WTC11 (cell line): Measurements from ENCODE around the gene C1orf56. TPM values are rescaled to one million over a fixed set of nuclear protein-coding genes. Genes with fewer than 3 reads are reported as not detected.

ENCODE experiments used
- ATAC-seq: fragments of 200-7000 bp; cut with Tn5 transposase; 2 replicates; pipeline ENCODE4 v1.10.0; 2021; ENCODE audit warnings: mild to moderate bottlenecking, moderate library complexity
- CTCF ChIA-PET: fragments of 300-600 bp; sonication (Branson Sonifier 250); formaldehyde crosslinking; loops from one replicate; lab custom pipeline; 2021; ENCODE audit warnings: antibody characterized with exemption; lab: Charles Lee
- POLR2A ChIA-PET: fragments of 350-600 bp; sonication (Branson Sonifier 250); formaldehyde crosslinking; loops from one replicate; lab custom pipeline; 2021; ENCODE audit warnings: antibody characterized with exemption; lab: Charles Lee
- DNase-seq: peaks from one replicate; pipeline ENCODE4 v3.0.0; 2021; ENCODE audit warnings: low spot score
- H3K27ac Mint-ChIP-seq: 2 replicates; pipeline ENCODE4 v1.8.0; 2021; ENCODE audit warnings: mixed read lengths
- H3K27me3 Mint-ChIP-seq: 2 replicates; pipeline ENCODE4 v1.8.0; 2021; ENCODE audit warnings: low read depth, mild to moderate bottlenecking, moderate library complexity, mixed read lengths
- H3K36me3 Mint-ChIP-seq: 2 replicates; pipeline ENCODE4 v1.8.0; 2021; ENCODE audit warnings: mixed read lengths
- H3K4me1 Mint-ChIP-seq: 2 replicates; pipeline ENCODE4 v1.8.0; 2022; ENCODE audit warnings: mixed read lengths
- H3K4me3 Mint-ChIP-seq: 2 replicates; pipeline ENCODE4 v1.8.0; 2021; ENCODE audit warnings: mild to moderate bottlenecking, moderate library complexity, mixed read lengths
- H3K9me3 Mint-ChIP-seq: 2 replicates; pipeline ENCODE4 v1.8.0; 2021; ENCODE audit warnings: mixed read lengths
- ATF1 ChIP-seq: sonication (generic); formaldehyde crosslinking; IDR thresholded peaks from 2 replicates; pipeline ENCODE4 v1.8.1; 2023; ENCODE audit warnings: mild to moderate bottlenecking, moderate library complexity, missing genetic modification reagents
- ELF4 ChIP-seq: sonication (generic); formaldehyde crosslinking; IDR thresholded peaks from 2 replicates; pipeline ENCODE4 v1.8.1; 2022; ENCODE audit warnings: low read depth, mild to moderate bottlenecking, moderate library complexity, missing genetic modification reagents
- ETV6 ChIP-seq: sonication (generic); formaldehyde crosslinking; IDR thresholded peaks from 2 replicates; pipeline ENCODE4 v1.8.1; 2022; ENCODE audit warnings: mild to moderate bottlenecking, missing genetic modification reagents
- JAZF1 ChIP-seq: fragments of 250-450 bp; sonication (Bioruptor Pico); IDR thresholded peaks from 2 replicates; pipeline ENCODE4 v1.9.0; 2021; ENCODE audit warnings: moderate library complexity, mild to moderate bottlenecking, inconsistent platforms
- MYBL2 ChIP-seq: sonication (generic); formaldehyde crosslinking; IDR thresholded peaks from 2 replicates; pipeline ENCODE4 v1.8.1; 2023; ENCODE audit warnings: mild to moderate bottlenecking, moderate library complexity, missing genetic modification reagents
- NFE2L1 ChIP-seq: sonication (generic); formaldehyde crosslinking; IDR thresholded peaks from 2 replicates; pipeline ENCODE4 v1.8.1; 2023; ENCODE audit warnings: missing genetic modification reagents
- NR1H2 ChIP-seq: sonication (generic); formaldehyde crosslinking; IDR thresholded peaks from 2 replicates; pipeline ENCODE4 v1.9.0; 2021; ENCODE audit warnings: mild to moderate bottlenecking, moderate library complexity, missing genetic modification reagents
- NR2C2 ChIP-seq: sonication (generic); formaldehyde crosslinking; IDR thresholded peaks from 2 replicates; pipeline ENCODE4 v1.8.0; 2022; ENCODE audit warnings: mild to moderate bottlenecking, missing genetic modification reagents
- NR3C1 ChIP-seq: sonication (generic); formaldehyde crosslinking; conservative IDR thresholded peaks from 2 replicates; pipeline ENCODE4 v1.8.1; 2023; ENCODE audit warnings: low read depth, mild to moderate bottlenecking, missing genetic modification reagents
- OVOL2 ChIP-seq: fragments of 250-450 bp; sonication (Bioruptor Pico); IDR thresholded peaks from 2 replicates; pipeline ENCODE4 v1.9.0; 2021; ENCODE audit warnings: mild to moderate bottlenecking, borderline replicate concordance
- PRRX2 ChIP-seq: fragments of 250-450 bp; sonication (Bioruptor Pico); IDR thresholded peaks from 2 replicates; pipeline ENCODE4 v1.8.0; 2021; ENCODE audit warnings: mild to moderate bottlenecking
- STAT6 ChIP-seq: sonication (generic); formaldehyde crosslinking; conservative IDR thresholded peaks from 2 replicates; pipeline ENCODE4 v1.8.1; 2023; ENCODE audit warnings: mild to moderate bottlenecking, low read depth, missing genetic modification reagents, moderate library complexity
- ZBTB21 ChIP-seq: sonication (generic); formaldehyde crosslinking; IDR thresholded peaks from 2 replicates; pipeline ENCODE4 v1.8.1; 2023; ENCODE audit warnings: mild to moderate bottlenecking, missing genetic modification reagents, borderline replicate concordance
- ZMAT4 ChIP-seq: fragments of 250-450 bp; sonication (Bioruptor Pico); IDR thresholded peaks from 2 replicates; pipeline ENCODE4 v1.9.0; 2021; ENCODE audit warnings: mild to moderate bottlenecking
- ZNF232 ChIP-seq: sonication (generic); formaldehyde crosslinking; IDR thresholded peaks from 2 replicates; pipeline ENCODE4 v1.8.0; 2022; ENCODE audit warnings: mild to moderate bottlenecking, missing genetic modification reagents
- ZNF263 ChIP-seq: sonication (generic); formaldehyde crosslinking; IDR thresholded peaks from 2 replicates; pipeline ENCODE4 v1.8.1; 2022; ENCODE audit warnings: low read depth, mild to moderate bottlenecking, moderate library complexity, missing genetic modification reagents
- ZNF416 ChIP-seq: fragments of 250-450 bp; sonication (Bioruptor Pico); IDR thresholded peaks from 2 replicates; pipeline ENCODE4 v1.9.0; 2021; ENCODE audit warnings: mild to moderate bottlenecking, inconsistent platforms
- total RNA-seq: library from RNA; stranded (reverse); gene quantifications from 3 replicates; pipeline ENCODE4 v1.2.3, GENCODE V29; 2021
- TF ChIP-seq, protein P1 (sequence below): fragments of 200-600 bp; IDR thresholded peaks from 2 replicates; pipeline ENCODE4 v1.8.0; 2022; ENCODE audit warnings: antibody characterized with exemption
- TF ChIP-seq, protein P2 (sequence below): sonication (generic); formaldehyde crosslinking; IDR thresholded peaks from 2 replicates; pipeline ENCODE4 v1.8.1; 2023; ENCODE audit warnings: mild to moderate bottlenecking, missing genetic modification reagents, borderline replicate concordance
- TF ChIP-seq, protein P3 (sequence below): fragments of 250-450 bp; sonication (Bioruptor Pico); IDR thresholded peaks from 2 replicates; pipeline ENCODE4 v1.9.0; 2021; ENCODE audit warnings: moderate library complexity, mild to moderate bottlenecking, inconsistent platforms, borderline replicate concordance

C1orf56 gene
- total RNA-seq, 1 experiment from 2014 or later = 2.9 TPM

GRCh38 chr1:151060007-151060656 lies 12.6 kb downstream of the C1orf56 start, which contains the start of gene MLLT11:
MLLT11 (plus strand) TSS chr1:151060397; CDS start chr1:151067225, 6,828 bp downstream.
- Mint-ChIP-seq H3K4me1 (peaks cover 51% of the 10 kb centered on the region), H3K27ac (peak within 1 kb of the TSS; percentile 81), H3K36me3 (peaks cover 22% of the 10 kb centered on the region), H3K4me3 (peak within 1 kb of the TSS; percentile 79), H3K9me3 (no peaks in the 10 kb centered on the region), H3K27me3 (no peaks in the 10 kb centered on the region)
- ATAC-seq (peak; percentile 62), DNase-seq (peak; percentile 79)
- ChIA-PET POLR2A (interaction anchor here (1.3 to 2.3 kb wide), 4 partner anchors 11 to 105 kb away, joined by 3 to 13 read pairs (median 5); partner anchors contain the start of genes ANXA9 and LYSMD1), CTCF (interaction anchor here (0.5 to 6.5 kb wide), 14 partner anchors 9 to 105 kb away, joined by 3 to 43 read pairs (median 6); partner anchors contain the start of genes BNIPL, C1orf56, GABPB2 and LYSMD1)
- TF ChIP-seq ZNF232 (CRISPR knock-in tag) (0 out of 2 replicates have a peak, but pooled peaks have one; percentile 23), PRRX2 (CRISPR knock-in tag) (no peak), ETV6 (CRISPR knock-in tag) (peak; percentile 51; the same call in 1 of the 2 replicates)
- TF ChIP-seq, all 79 proteins: peak for 2

GRCh38 chr1:151060657-151061421 lies 13.3 kb downstream of the C1orf56 start:
- DNase-seq = no peak
- H3K27me3 Mint-ChIP-seq = no peaks in the 10 kb centered on the region
- peaks cover 19% of the 10 kb centered on the region for H3K36me3 Mint-ChIP-seq
- CTCF ChIA-PET = interaction anchor here (0.5 to 6.5 kb wide), 12 partner anchors 9 to 105 kb away, joined by 3 to 43 read pairs (median 6); partner anchors contain the start of genes BNIPL, C1orf56, GABPB2 and LYSMD1
- peak; percentile 5; the same call in 1 of the 2 replicates for ATAC-seq
- no peaks in the 10 kb centered on the region for H3K9me3 Mint-ChIP-seq
- peaks cover 51% of the 10 kb centered on the region for H3K4me1 Mint-ChIP-seq
- TF ChIP-seq ATF1 = no peak
- TF ChIP-seq, protein P1, sequence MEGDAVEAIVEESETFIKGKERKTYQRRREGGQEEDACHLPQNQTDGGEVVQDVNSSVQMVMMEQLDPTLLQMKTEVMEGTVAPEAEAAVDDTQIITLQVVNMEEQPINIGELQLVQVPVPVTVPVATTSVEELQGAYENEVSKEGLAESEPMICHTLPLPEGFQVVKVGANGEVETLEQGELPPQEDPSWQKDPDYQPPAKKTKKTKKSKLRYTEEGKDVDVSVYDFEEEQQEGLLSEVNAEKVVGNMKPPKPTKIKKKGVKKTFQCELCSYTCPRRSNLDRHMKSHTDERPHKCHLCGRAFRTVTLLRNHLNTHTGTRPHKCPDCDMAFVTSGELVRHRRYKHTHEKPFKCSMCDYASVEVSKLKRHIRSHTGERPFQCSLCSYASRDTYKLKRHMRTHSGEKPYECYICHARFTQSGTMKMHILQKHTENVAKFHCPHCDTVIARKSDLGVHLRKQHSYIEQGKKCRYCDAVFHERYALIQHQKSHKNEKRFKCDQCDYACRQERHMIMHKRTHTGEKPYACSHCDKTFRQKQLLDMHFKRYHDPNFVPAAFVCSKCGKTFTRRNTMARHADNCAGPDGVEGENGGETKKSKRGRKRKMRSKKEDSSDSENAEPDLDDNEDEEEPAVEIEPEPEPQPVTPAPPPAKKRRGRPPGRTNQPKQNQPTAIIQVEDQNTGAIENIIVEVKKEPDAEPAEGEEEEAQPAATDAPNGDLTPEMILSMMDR = no peak
- 0 out of 2 replicates have a peak, but pooled peaks have one; percentile 63 for TF ChIP-seq NFE2L1 (CRISPR knock-in tag)
- TF ChIP-seq STAT6 (CRISPR knock-in tag) = no peak
- TF ChIP-seq, protein P2, sequence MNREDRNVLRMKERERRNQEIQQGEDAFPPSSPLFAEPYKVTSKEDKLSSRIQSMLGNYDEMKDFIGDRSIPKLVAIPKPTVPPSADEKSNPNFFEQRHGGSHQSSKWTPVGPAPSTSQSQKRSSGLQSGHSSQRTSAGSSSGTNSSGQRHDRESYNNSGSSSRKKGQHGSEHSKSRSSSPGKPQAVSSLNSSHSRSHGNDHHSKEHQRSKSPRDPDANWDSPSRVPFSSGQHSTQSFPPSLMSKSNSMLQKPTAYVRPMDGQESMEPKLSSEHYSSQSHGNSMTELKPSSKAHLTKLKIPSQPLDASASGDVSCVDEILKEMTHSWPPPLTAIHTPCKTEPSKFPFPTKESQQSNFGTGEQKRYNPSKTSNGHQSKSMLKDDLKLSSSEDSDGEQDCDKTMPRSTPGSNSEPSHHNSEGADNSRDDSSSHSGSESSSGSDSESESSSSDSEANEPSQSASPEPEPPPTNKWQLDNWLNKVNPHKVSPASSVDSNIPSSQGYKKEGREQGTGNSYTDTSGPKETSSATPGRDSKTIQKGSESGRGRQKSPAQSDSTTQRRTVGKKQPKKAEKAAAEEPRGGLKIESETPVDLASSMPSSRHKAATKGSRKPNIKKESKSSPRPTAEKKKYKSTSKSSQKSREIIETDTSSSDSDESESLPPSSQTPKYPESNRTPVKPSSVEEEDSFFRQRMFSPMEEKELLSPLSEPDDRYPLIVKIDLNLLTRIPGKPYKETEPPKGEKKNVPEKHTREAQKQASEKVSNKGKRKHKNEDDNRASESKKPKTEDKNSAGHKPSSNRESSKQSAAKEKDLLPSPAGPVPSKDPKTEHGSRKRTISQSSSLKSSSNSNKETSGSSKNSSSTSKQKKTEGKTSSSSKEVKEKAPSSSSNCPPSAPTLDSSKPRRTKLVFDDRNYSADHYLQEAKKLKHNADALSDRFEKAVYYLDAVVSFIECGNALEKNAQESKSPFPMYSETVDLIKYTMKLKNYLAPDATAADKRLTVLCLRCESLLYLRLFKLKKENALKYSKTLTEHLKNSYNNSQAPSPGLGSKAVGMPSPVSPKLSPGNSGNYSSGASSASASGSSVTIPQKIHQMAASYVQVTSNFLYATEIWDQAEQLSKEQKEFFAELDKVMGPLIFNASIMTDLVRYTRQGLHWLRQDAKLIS (CRISPR knock-in tag) = no peak
- TF ChIP-seq, all 79 proteins: peak for 1
- peak overlapping the region; percentile 81 for H3K27ac Mint-ChIP-seq
- POLR2A ChIA-PET = interaction anchor here (1.3 to 2.3 kb wide), 4 partner anchors 11 to 104 kb away, joined by 3 to 13 read pairs (median 5); partner anchors contain the start of genes ANXA9 and LYSMD1
- peak overlapping the region; percentile 79 for H3K4me3 Mint-ChIP-seq

DNA sequence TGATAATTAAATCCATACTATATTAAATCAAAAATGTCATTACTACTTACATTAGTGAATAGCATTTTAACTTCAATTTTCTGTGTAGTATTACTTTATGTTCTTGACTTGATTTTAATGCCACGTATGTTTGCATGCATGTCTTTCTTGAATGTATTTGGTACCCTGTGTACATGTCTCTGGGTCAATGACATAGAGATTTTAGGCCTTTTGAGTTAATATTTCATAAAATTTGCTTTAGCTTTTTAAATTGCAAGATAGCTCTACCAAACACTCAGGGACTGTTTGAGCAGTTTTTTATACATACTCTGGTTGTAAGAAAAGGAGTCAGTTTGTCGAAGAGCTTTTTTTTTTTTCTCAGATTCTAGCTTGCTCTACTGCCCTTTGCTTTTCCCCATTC lies 14.2 kb downstream of the C1orf56 start:
- Mint-ChIP-seq H3K36me3 (peaks cover 19% of the 10 kb centered on the region), H3K9me3 (no peaks in the 10 kb centered on the region), H3K27me3 (no peaks in the 10 kb centered on the region), H3K27ac (peak overlapping the region; percentile 15; the same call in 1 of the 2 replicates), H3K4me3 (peak overlapping the region; percentile 79), H3K4me1 (peaks cover 47% of the 10 kb centered on the region)
- ATAC-seq (no peak), DNase-seq (no peak)
- CTCF ChIA-PET = interaction anchor here (0.7 to 6.5 kb wide), 5 partner anchors 10 to 220 kb away, joined by 3 to 43 read pairs (median 20); partner anchors contain the start of genes C1orf56 and GABPB2
- POLR2A ChIA-PET = interaction anchor here (0.7 to 1.7 kb wide), 2 partner anchors 10 to 73 kb away, joined by 3 to 5 read pairs; no protein-coding TSS in a partner anchor
- TF ChIP-seq NR3C1 (CRISPR knock-in tag) (no peak), NR2C2 (CRISPR knock-in tag) (no peak), ELF4 (CRISPR knock-in tag) (no peak), ZNF416 (CRISPR knock-in tag) (no peak), ZNF263 (no peak), NR1H2 (no peak), MYBL2 (CRISPR knock-in tag) (no peak), ZMAT4 (CRISPR knock-in tag) (no peak), JAZF1 (CRISPR knock-in tag) (no peak), ZBTB21 (CRISPR knock-in tag) (no peak), OVOL2 (CRISPR knock-in tag) (no peak)
- TF ChIP-seq, protein P3, sequence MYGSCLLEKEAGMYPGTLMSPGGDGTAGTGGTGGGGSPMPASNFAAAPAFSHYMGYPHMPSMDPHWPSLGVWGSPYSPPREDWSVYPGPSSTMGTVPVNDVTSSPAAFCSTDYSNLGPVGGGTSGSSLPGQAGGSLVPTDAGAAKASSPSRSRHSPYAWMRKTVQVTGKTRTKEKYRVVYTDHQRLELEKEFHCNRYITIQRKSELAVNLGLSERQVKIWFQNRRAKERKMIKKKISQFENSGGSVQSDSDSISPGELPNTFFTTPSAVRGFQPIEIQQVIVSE (CRISPR knock-in tag) = no peak
